Tibial nerve (tissue), 4 donors: Measurements from ENCODE around the gene ATPAF2. TPM values are rescaled to one million over a fixed set of nuclear protein-coding genes. Genes with fewer than 3 reads are reported as not detected.

Experiments used
- DNase-seq, 2 donors: peaks; one replicate each; pipeline ENCODE4 v3.0.0-alpha.2; 2019; ENCODE audit warnings: low spot score in 2 of 2
- H3K27ac ChIP-seq, 4 donors: fragments of 200-600 bp; sonication (generic) in 3 of 4; one replicate each; pipeline ENCODE4 v1.5.1; 2017 to 2019; ENCODE audit warnings: mild to moderate bottlenecking in 1 of 4
- H3K27me3 ChIP-seq, 2 donors: fragments of 200-600 bp; sonication (generic) in 1 of 2; one replicate each; pipeline versions ENCODE4 v1.5.1 to v1.6.0; 2017 to 2019
- H3K36me3 ChIP-seq, 3 donors: fragments of 200-600 bp; sonication (generic); one replicate each; pipeline ENCODE4 v1.5.1; 2018 to 2019
- H3K4me1 ChIP-seq, 4 donors: fragments of 200-600 bp; sonication (generic) in 3 of 4; one replicate each; pipeline ENCODE4 v1.5.1; 2017 to 2019
- H3K4me3 ChIP-seq, 4 donors: fragments of 200-600 bp; sonication (generic) in 3 of 4; one replicate each; pipeline ENCODE4 v1.5.1; 2017 to 2019; ENCODE audit warnings: mild to moderate bottlenecking in 1 of 4, moderate library complexity in 1 of 4
- H3K9me3 ChIP-seq, 4 donors: fragments of 200-600 bp; sonication (generic) in 3 of 4; one replicate each; pipeline ENCODE4 v1.5.1; 2017 to 2019
- EP300 ChIP-seq, 2 donors: sonication (generic); formaldehyde crosslinking; IDR thresholded peaks; one replicate each; pipeline ENCODE4 v1.6.1; 2017; ENCODE audit warnings: antibody characterized with exemption in 2 of 2, mild to moderate bottlenecking in 1 of 2
- POLR2A ChIP-seq, 2 donors: fragments of 450-650 bp; IDR thresholded peaks; one replicate each; pipeline ENCODE4 v1.6.1; 2017; ENCODE audit warnings: antibody characterized with exemption in 2 of 2, mild to moderate bottlenecking in 2 of 2, moderate library complexity in 2 of 2
- WGBS, 2 donors: methylation state at CpG; one replicate each; pipeline ENCODE4 v1.1.5; 2018; 5-methylcytosine and 5-hydroxymethylcytosine counted together
- total RNA-seq, 4 donors: library from RNA; depleted of rRNA; stranded (reverse); fragments of >200 nt; gene quantifications; one replicate each; pipeline ENCODE4 v1.1.0, GENCODE V29; 2016
- TF ChIP-seq, protein P1 (sequence below), 5 experiments: fragments of 200-600 bp in 3 of 5; fragments of 450-650 bp in 2 of 5; sonication (generic) in 3 of 5; IDR thresholded peaks; one replicate each; pipeline ENCODE4 v1.5.1; 2016 to 2019; ENCODE audit warnings: antibody characterized with exemption in 5 of 5, mild to moderate bottlenecking in 3 of 5, moderate library complexity in 2 of 5

Gene ATPAF2
- total RNA-seq, 4 donors from 2014 or later = 24.0 to 43.7 (median 35.5) TPM

DNA sequence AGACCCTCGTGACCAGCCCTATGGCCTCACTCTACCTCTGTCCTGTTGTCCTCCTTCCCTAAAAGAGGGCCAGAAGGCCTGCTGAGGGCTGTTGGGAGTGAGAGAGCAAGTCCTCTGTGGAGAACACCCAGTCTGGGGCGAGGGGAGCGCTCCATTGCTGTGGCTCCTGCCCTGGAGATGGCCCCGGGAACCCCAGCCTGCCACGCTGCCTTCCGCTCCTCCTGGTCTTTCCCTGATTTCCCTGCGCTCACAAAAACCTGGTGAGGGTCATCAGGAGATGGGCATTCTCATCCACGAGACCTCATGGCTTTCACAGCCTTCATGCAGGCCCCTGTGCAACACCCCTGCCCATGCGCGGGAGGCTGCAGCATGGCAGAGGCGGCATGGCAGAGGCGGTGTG, 45.1 kb downstream of the ATPAF2 start:
- peaks cover 0 to 8% (median 0%) of the 10 kb centered on the region in 4 donors for H3K4me1 ChIP-seq
- no peaks in the 10 kb centered on the region for H3K27me3 ChIP-seq
- no peak for DNase-seq
- H3K27ac ChIP-seq = no peak overlapping the region
- no peak for TF ChIP-seq POLR2A (IDR thresholded peaks at IDR 0.05)
- TF ChIP-seq, protein P1, sequence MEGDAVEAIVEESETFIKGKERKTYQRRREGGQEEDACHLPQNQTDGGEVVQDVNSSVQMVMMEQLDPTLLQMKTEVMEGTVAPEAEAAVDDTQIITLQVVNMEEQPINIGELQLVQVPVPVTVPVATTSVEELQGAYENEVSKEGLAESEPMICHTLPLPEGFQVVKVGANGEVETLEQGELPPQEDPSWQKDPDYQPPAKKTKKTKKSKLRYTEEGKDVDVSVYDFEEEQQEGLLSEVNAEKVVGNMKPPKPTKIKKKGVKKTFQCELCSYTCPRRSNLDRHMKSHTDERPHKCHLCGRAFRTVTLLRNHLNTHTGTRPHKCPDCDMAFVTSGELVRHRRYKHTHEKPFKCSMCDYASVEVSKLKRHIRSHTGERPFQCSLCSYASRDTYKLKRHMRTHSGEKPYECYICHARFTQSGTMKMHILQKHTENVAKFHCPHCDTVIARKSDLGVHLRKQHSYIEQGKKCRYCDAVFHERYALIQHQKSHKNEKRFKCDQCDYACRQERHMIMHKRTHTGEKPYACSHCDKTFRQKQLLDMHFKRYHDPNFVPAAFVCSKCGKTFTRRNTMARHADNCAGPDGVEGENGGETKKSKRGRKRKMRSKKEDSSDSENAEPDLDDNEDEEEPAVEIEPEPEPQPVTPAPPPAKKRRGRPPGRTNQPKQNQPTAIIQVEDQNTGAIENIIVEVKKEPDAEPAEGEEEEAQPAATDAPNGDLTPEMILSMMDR (IDR thresholded peaks at IDR 0.05) = no peak
- TF ChIP-seq EP300 (IDR thresholded peaks at IDR 0.05) = no peak
- 89 to 99% methylated on average over 10 to 12 of the region's 12 CpGs for WGBS, 2 donors
- no peaks in the 10 kb centered on the region for H3K9me3 ChIP-seq
- H3K36me3 ChIP-seq = peaks cover 0 to 17% (median 0%) of the 10 kb centered on the region in 3 donors
- H3K4me3 ChIP-seq = no peak overlapping the region

DNA sequence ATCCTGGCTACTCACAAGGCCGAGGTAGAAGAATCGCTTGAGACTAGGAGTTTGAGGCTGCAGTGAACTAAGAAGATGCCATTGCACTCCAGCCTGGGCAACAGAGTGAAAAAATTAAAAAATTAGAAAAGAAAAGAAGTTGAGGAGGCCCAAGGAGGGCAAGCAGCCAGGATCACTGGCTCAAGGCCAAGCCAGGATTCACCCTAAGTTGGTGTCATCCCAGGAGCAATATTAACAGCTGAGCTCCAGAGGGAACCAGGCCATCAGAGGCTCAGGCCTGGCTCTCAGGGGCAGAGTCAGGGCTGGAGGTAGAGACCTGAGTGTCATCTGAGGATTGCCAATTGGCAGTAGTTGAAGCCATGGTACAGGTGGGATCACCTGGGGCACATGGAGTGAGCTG, 45.6 kb downstream of the ATPAF2 start:
- Histone ChIP-seq H3K4me1 (peaks cover 0 to 8% (median 0%) of the 10 kb centered on the region in 4 donors), H3K27me3 (no peaks in the 10 kb centered on the region), H3K36me3 (peaks cover 0 to 22% (median 0%) of the 10 kb centered on the region in 3 donors), H3K27ac (no peak overlapping the region), H3K9me3 (no peaks in the 10 kb centered on the region), H3K4me3 (no peak overlapping the region)
- no peak for TF ChIP-seq POLR2A (IDR thresholded peaks at IDR 0.05)
- TF ChIP-seq, protein P1 (IDR thresholded peaks at IDR 0.05) = no peak
- TF ChIP-seq EP300 (IDR thresholded peaks at IDR 0.05) = no peak
- 90 to 95% methylated on average over 2 of the region's 2 CpGs for WGBS, 2 donors
- DNase-seq = no peak

DNA sequence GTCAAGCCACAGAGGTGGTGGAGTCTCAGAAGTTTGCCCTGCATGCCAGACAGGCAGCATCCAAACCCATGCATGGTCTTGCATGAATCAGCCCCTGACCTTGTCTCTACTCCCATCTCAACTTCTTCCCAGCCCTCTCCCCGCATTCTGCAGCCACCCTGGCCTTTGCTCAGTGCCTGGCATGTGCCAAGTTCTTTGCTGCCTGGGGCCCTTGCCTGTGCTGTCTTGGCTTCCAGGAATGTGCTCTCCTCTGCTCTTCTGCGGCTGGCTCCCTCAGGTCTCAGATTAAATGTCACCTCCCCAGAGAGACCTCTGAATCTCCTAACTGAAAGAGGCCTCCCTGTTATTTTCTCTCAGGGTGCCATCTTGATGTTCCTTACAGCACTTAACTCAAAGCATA, 48.7 kb downstream of the ATPAF2 start:
- WGBS, 2 donors = 70 to 77% methylated on average over 2 of the region's 2 CpGs
- Histone ChIP-seq H3K4me1 (peaks cover 0 to 8% (median 0%) of the 10 kb centered on the region in 4 donors), H3K9me3 (no peaks in the 10 kb centered on the region), H3K27me3 (no peaks in the 10 kb centered on the region), H3K27ac (no peak overlapping the region), H3K4me3 (no peak overlapping the region), H3K36me3 (peaks cover 0 to 28% (median 0%) of the 10 kb centered on the region in 3 donors)
- no peak for DNase-seq
- TF ChIP-seq, protein P1 (IDR thresholded peaks at IDR 0.05) = no peak
- TF ChIP-seq EP300 (IDR thresholded peaks at IDR 0.05) (no peak), POLR2A (IDR thresholded peaks at IDR 0.05) (no peak)

DNA sequence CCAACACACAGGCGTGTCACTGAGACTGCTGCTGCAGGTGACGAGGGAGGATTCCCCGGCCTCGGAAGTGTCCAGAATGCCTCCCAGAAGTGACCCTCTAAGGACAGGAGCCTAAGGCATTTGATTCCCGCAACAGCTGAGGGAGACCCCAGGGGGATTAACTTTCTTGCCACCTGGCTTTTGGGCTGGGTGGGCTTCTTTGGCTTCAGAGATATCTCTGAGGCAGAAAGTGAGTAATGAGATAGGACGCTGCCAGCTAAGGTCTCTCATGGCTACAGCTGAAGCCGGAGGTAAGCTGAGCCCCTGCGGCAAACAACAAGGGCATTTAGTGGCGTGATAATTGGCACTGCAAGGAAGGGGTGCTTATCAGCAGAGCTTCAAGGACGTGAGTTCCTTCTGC, 49.4 kb downstream of the ATPAF2 start:
- WGBS, 2 donors = 84 to 86% methylated on average over 10 of the region's 10 CpGs
- no peaks in the 10 kb centered on the region for H3K9me3 ChIP-seq
- no peak overlapping the region for H3K27ac ChIP-seq
- no peak overlapping the region for H3K4me3 ChIP-seq
- no peaks in the 10 kb centered on the region for H3K27me3 ChIP-seq
- no peak for DNase-seq
- H3K36me3 ChIP-seq = peaks cover 0 to 28% (median 0%) of the 10 kb centered on the region in 3 donors
- peaks cover 0 to 6% (median 0%) of the 10 kb centered on the region in 4 donors for H3K4me1 ChIP-seq
- TF ChIP-seq POLR2A (IDR thresholded peaks at IDR 0.05) (no peak), EP300 (IDR thresholded peaks at IDR 0.05) (no peak)
- TF ChIP-seq, protein P1 (IDR thresholded peaks at IDR 0.05) = no peak

DNA sequence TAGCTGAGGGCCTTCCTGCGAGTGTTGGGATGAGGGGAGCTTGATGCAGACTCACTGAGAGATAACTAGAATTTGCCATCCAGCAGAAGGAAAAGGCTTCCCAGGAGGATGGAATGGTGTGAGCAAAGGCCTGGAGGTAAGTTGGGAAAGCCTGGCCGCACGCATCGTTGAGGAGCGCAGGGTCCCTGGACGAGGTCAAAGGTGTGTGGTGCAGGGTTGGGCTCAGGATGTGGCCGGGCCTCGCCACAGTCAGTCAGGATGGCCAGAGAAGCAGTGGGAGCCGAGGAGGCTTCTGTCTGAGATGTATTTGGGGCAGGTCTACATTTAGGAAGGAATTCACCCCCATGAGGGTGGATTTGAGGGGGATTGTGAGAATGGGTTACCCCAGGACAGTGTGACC, 49.9 kb downstream of the ATPAF2 start:
- DNase-seq = no peak
- 77 to 88% methylated on average over 9 of the region's 9 CpGs for WGBS, 2 donors
- no peak for TF ChIP-seq POLR2A (IDR thresholded peaks at IDR 0.05)
- TF ChIP-seq EP300 (IDR thresholded peaks at IDR 0.05) = no peak
- TF ChIP-seq, protein P1 (IDR thresholded peaks at IDR 0.05) = no peak
- Histone ChIP-seq H3K9me3 (no peaks in the 10 kb centered on the region), H3K4me1 (peaks cover 0 to under 1% (median 0%) of the 10 kb centered on the region in 4 donors), H3K27ac (no peak overlapping the region), H3K27me3 (no peaks in the 10 kb centered on the region), H3K36me3 (peaks cover 0 to 28% (median 0%) of the 10 kb centered on the region in 3 donors), H3K4me3 (no peak overlapping the region)
